Activated T-helper 17 cell treated with anti-CD3 and anti-CD28 coated beads, Interleukin-2, amount 50 U/mL, for 72 hours (primary cell): ENCODE data around the gene SLC2A5. TPM values are rescaled to one million over a fixed set of nuclear protein-coding genes. Genes with fewer than 3 reads are reported as not detected.

Experiments used
- total RNA-seq, 2 donors: library from RNA; stranded (reverse); gene quantifications; one replicate each; pipeline ENCODE4 v1.2.3, GENCODE V29; 2022

The SLC2A5 gene
- total RNA-seq, 2 donors from 2014 or later, result 0.87 TPM; not detected in 1

Other genes starting within 250 kb of the SLC2A5 start
- 1,000 to 10,000 TPM; 3,460 to 3,623 TPM for gene ENO1, start 190.9 kb downstream of the SLC2A5 start, total RNA-seq
- 1 to 10 TPM in 1 of 2 donors, under 1 TPM in 1; 0.78 to 2.2 TPM for gene CA6, start 123.8 kb downstream of the SLC2A5 start, total RNA-seq
- not detected for gene SLC2A7, start 43.2 kb downstream of the SLC2A5 start, total RNA-seq
- gene GPR157, start 59.5 kb upstream of the SLC2A5 start, total RNA-seq, result 10 to 100 TPM; 16.0 to 23.8 TPM
- 10 to 100 TPM in 1 of 2 donors, 1 to 10 TPM in 1; 9.3 to 12.8 TPM for gene H6PD, start 165.1 kb upstream of the SLC2A5 start, total RNA-seq
- 10 to 100 TPM in 1 of 2 donors, 1 to 10 TPM in 1; 8.1 to 14.4 TPM for gene SPSB1, start 223.3 kb upstream of the SLC2A5 start, total RNA-seq